IPS-NIHi11 (cell line): ENCODE data around the gene RASA4B.
"Not testable (repeated sequence)": the region's sequence is repeated elsewhere in the genome, so short reads cannot be mapped to it uniquely, and the experiment has no call there.

ENCODE experiments used
- DNase-seq: peaks from one replicate; pipeline ENCODE4 v3.0.0; 2012; ENCODE audit warnings: mixed read lengths, low spot score

RASA4B gene

DNA sequence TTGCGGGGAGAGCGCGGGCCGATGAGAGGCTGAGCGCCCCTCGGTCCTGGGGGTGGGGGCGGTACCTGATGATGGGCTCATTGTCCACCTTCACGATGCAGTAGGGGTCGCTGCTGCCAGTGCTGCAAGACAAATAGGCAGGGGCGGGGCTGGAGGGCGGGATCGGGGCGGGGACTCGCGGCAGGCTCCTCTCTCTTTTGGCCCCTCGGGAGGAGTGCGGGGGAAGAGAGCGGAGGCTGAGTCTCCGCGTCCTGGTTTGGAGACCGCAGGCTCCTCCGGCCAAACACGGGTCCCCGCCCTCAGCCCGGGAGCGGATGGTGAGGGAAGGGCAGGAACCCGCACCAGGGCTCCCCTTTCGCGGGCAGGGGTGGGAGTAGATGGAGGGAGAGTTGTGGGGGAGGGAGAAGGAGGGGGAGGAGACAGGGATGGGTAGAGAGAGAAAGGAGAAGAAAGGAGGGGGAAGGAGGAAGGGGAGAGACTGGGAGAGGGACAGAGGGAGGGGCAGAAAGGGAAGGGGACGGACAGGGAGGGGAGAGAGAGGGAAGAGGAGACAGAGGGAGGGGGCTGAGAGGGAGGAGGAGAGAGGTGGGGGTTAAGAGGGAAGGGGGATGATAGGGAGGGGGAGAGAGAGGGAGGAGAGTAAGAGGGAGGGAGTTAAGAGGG, 5.6 kb downstream of the RASA4B start:
- not testable (repeated sequence) for DNase-seq

DNA sequence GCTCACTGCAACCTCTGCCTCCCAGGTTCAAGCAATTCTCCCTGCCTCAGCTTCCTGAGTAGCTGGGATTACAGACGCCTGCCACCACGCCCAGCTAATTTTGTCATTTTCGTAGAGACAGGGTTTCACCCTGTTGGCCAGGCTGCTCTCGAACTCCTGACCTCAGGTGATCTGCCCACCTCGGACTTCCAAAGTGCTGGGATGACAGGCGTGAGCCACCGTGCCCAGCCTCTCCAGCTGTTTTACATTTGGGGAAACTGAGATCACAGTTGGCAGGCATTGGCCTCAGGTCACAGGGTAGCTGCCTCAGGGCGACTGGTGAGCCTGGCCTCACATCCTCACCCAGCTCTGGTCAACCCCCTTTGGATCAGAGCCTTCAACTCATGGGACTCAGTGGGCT, 7.0 kb downstream of the RASA4B start:
- not testable (repeated sequence) for DNase-seq

DNA sequence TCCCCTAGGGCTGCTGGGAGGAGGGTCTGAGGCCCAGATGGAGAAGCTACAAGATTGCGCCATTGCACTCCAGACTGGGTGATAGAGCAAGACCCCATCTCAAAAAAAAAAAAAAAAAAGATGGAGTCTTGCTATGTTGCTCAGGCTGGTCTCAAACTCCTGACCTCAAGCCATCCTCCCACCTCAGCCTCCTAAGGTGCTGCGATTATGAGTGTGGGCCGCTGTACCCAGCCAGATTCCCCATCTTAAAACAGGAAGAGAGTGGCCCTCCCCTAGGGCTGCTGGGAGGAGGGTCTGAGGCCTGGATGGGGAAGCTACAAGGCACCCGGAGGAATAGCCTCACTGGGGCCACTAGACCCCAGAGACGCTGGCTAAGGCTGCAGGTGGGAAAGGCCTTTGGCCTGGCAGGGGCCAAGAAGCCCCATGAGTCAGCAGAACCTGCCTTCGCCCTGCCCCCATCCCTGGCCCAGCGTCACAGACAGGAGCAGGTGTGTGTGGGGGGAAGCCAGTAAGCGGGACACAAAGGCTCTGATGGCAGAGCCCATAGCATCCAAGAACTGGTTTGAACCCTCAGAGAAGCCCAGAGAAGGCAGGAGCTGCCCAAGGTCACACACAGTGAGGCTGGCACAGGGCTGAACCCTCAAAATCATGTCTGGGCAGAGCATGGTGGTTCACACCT, 10.0 kb downstream of the RASA4B start:
- not testable (repeated sequence) for DNase-seq

DNA sequence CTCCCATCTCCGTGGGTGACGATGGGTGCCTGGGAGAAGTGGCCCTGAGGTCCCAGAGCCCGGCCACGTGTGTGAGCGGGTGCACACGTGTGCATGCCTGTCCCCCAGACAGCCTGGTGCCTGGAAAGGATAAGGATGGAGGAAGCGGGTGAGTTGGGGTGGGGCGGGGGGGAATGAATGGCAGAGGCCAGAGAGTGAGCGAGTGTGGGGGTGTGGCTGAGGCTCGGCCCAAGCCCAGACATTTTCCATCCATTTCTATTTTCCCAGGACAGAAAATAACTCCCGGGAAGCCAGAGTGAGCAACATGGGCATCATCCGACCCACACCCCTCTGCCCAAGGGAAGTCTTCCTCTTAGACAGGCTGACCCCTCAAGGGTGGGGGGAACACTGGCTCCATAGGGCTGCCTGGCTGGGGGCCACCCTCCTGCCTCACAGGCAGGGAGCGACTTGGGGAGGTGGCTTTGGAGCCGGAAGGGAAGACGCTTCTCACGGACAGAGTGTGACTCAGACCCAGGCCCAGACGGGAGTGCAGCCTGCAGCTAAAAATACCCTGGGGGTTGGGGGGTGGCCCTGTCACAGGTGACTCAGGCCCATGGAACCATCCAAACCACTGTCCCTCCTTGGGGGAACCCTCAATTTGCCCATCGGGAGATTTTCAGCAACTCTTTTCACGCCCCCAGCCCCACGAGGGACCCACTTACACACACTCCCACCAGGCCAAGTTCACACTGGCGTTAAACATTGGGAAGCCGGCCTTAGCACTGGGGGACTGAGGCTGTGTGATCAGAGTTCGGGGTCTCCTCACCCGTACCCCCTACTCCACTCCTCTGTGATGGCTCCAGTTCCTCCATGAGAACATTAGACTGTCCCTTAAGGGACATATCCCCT, 12.0 kb downstream of the RASA4B start:
- DNase-seq: not testable (repeated sequence)

DNA sequence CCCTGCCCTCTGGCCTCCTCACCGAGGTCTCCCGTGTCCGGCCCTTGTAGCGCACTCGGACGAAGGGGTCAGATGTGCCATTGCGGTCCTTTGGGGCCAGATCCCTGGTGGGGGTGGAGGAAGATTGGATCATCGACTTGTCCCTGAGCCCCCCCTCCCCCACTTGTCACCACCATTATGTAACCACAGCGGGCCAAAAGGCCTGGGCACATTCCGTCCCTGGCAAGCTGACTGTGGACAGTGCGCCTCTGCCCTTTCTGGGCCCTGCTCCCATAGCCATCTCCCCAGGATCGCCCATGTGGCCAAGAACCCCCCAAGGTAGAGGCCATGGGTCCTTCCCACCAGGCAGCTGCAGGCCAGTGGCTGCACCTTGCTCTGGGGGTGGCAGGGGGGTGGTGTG, 14.4 kb downstream of the RASA4B start:
- DNase-seq: not testable (repeated sequence)

DNA sequence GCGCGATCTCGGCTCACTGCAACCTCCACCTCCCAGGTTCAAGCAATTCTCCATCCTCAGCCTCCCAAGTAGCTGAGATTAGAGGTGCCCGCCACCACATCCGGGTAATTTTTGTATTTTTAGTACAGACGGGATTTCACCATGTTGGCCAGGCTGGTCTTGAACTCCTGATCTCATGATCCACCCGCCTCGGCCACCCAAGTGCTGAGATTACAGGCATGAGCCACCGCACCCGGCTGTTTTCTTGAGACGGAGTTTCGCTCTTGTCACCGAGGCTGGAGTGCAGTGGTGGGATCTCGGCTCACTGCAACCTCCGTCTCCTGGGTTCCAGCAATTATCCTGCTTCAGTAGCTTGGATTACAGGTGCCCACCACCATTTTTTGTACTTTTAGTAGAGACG, 19.3 kb downstream of the RASA4B start:
- not testable (repeated sequence) for DNase-seq

DNA sequence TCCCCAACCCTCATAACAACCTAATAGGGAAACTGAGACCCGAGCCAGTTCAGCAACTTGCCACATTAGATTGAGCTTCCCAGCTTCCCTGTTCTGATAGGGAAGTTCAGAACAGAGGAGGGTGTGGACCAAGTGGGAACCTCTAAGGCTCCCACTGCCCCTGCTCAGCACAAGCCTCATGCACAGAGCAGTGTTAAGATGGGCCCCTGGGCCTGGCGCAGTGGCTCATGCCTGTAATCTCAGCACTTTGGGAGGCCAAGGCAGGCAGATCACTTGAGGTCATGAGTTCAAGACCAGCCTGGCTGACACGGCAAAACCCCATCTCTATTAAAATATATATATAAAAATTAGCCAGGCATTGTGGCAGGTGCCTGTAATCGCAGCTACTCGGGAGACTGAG, 20.3 kb downstream of the RASA4B start:
- DNase-seq: not testable (repeated sequence)

DNA sequence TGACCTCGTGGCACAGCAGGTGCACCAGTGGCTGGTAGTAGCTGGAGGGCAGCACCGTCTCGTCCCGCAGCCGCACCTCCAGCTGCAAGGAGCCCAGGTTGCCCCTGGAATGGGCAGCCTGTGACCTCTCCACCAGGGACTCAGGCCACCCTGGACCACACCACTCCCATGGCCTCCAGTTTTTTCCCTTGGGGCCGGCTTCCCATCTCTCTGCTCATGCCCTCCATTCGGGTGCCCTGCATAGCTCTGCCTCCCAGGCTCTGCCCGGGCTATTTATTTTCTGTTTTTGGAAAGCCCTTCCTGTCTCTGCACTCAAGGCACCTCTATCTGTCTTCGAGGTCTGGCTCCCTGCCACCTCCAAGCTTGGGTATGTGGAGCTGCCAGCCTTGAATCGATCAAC, 20.7 kb downstream of the RASA4B start:
- not testable (repeated sequence) for DNase-seq

DNA sequence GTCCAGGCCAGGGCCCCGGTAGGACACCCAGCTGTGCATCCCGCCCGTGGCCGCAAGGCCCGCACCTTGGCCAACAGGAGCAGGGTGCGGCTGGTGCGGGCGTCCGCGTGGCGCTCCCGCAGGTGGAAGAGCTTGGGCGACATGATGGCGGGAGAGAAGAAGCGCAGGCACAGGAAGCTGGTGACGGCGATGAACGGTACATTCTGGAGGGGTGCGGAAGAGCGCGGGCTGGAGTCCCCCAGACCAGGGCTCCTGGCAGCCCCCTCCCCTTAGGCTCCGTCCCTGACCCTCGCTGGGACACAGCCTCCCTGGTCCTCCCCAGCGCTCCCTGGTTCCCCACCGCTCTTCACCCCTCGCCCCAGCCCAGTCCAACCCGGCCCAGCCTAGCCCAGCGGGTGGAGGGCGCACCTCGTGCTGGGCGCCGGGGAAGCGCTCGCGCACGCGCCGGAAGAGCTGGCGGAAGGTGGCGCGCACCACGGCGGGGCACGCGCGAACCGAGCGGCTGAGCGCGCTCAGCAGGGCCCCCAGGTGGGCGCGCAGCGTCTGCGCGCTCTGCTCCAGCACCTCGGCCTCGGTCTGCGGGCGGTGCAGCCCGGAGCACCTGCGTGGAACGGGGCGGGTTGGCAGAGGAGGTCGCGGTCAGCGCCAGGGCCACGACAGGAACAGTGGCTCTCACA, 23.0 kb downstream of the RASA4B start:
- not testable (repeated sequence) for DNase-seq

DNA sequence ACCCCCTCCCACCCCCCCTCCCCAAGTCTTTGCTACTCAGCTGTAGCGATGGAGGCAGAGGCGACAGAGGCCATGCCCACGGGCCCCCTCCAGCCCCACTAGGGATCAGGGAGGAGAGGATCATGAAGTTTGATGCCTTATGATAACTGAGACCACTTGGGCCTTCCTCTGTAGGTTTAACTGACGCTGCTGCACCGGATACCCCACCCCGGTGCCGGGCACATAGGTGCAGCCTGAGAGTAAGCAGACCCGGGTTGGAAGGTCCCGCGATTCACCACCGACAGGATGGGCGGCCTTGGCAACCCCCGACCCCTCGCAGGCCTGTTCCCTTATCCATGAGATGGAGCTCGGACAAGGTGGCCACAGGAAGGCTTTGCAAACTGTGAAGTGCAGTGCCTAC, 23.6 kb downstream of the RASA4B start:
- not testable (repeated sequence) for DNase-seq

DNA sequence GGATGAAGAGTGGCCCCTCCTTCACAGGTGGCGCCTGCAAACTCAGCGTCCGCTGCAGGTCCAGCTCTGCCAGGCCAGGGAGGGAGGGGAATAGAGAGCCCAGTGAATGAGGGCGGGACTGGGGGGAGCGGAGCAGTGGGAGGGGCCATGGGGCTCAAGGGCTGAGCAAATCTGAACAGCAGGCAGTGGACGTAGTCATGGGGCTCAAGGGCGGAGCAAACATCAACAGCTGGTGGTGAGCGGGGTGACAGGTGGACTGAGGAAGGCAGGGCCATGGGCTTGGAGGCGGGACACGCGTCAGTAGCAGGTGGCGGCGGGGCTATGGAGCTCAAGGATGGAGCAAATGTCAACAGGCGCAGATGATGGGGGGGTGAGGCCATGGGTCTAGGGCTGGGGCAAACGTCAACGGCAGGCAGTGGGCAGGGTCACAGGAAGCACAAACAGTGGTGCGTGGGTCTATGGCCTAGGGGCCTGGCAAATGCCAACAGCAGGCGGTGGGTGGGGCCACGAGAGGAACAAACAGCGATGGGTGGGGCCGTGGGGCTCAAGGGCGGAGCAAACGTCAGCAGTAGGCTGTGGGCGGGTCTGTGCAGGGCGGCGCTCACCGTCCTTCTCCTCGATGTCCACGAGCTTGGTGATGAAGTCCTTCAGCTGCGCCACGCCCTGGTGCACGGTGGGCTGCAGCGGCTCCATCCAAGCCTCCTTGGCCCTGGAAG, 24.2 kb downstream of the RASA4B start:
- not testable (repeated sequence) for DNase-seq

DNA sequence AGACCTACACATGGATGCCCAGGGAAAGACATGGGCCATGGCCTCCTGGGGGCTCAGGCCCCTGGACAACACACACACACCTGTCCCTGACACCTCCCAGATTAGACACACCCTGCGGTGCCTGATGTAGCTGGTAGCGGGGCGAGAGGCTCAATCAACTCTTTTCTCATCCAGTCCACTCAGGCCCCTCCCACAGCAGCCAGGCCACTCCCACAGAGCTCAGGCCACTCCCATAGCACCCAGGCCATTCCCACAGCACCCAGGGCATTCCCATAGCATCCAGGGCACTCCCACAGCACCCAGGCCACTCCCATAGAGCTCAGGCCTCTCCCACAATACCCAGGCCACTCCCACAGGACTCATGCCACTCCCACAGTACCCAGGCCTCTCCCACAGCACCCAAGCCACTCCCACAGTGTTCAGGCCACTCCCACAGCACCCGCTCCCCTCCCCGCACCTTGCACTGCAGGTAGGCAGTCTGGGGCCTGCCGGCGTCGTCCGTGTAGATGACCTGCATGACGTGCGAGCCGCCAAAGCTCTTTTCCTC, 27.0 kb downstream of the RASA4B start:
- not testable (repeated sequence) for DNase-seq

DNA sequence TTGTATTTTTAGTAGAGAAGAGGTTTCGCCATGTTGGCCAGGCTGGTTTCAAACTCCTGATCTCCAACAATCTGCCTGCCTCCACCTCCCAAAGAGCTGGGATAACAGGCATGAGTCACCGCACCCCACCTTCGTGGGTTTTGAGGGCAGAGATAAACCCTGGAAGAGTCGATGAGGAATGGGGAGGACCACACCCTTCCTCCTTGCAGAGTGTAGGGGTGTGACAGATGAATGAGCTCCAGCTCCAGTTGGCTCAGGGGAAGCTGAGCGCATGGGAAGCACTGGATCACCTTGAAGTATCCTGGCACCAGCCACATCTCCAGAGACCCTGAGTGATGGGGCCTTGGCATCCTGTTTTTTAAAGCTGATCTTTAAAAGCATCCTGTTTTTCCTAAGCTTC, 33.3 kb downstream of the RASA4B start:
- DNase-seq: not testable (repeated sequence)

DNA sequence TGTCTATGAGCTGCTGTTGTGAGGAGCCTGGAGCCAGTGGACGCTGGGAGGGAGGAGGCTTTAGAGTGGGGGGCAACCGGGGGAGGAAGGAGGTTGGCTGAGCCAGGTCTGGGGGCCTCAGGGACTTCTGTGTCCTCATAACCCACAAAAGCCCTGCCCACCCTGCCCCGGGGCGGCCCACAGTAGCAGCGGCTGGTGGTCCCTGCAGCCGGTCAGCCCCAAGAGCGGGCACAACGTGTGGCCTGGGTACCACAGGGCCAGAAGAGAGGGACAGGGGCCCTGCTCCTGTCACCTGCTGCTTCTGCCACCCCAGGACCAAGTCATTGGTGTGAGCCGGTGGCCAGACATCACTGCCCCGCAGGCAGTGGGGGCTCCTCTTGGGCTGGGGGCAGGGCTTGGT, 35.6 kb downstream of the RASA4B start:
- not testable (repeated sequence) for DNase-seq

DNA sequence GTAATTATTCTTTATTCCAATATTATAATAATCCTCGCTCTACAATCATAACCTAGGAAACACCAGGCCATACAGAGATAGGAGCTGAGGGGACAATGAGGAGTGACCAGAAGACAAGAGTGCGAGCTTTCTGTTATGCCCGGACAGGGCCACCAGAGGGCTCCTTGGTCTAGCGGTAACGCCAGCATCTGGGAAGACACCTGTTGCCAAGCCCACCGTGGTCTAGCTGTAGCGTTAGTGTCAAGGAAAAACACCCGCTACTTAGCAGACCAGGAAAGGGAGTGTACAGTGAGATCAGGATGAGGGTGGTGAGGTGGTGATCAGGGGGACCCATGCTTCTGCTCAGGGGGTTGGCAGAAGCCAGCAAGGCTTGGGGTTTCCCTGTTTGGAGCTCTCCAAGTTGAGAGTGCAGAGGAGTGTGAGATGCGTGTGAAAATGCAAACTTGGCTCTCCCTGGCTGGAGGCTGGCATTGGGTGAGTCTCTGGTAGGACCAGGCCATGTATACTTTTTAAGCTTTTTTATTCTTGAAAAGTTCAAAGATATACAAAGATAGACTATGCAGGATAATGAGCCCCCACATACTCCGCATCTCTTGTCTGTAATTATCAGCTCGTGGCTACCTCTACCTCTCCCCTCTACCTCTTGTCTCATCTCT, 37.5 kb downstream of the RASA4B start:
- DNase-seq: not testable (repeated sequence)

DNA sequence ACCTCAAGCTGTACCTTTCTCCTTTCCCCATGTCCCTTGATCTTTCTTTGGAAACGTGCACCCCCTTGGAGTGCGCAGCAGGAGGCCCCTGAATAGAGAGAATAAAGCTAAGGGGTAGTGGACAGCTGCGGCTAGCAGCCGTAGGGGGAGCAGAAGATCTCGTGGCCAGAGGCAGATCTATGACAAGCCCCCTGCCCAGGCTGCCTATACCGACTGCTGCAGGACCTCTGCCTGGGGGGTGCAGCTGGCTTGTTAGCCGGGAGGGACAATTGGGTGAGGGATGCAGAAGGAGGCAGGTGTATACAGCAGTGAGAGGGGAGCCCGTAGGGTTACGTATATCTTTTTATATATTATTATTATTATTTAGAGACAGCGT, 38.4 kb downstream of the RASA4B start:
- not testable (repeated sequence) for DNase-seq

DNA sequence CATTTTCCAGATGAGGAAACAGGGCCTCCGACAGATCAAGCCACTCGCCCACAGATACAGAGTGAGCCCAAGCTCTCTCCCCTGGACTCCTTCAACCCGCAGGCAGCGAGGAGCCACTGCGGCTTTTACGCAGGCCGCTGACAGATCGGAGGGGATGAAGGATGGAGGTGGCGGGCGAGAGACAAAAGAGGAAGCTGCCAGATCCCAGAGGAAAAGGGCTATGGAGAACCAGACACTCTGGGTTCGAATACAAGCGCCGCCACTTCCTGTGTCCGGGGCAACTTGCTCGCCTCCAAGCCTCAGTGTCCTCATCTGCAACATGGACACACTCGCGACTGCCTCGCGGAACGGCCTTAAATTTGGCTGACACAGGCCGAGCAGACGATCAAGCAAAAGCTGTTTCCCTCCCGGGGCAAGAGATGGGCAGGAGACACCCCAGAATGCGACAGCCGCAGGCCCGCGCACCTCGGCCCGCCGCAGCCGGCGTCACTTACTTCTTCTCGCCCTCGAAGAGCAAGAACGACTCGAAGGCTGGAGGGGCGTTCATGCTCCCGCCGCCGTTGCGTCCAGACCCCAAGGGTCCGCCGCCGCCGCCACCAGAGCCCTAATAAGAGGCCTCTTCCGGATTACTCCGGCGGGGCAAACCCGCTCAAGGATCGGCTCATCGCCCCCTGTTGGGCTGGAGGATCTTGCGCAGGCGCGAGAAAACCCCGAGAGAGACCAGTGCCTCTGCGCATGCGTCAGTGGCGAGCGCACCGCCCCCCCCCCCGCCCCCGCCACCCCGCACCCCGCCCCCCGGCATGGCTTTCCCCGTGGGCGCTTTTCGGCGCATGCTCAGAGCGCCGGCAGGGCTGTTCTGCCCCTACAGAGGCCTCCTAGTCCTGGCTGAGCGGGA, 39.0 kb downstream of the RASA4B start, which contains the start of gene POLR2J:
Gene POLR2J (minus strand): TSS at position 609 of the 895 bp plus-strand sequence. CDS start 62 bp downstream, at position 547.
- not testable (repeated sequence) for DNase-seq

DNA sequence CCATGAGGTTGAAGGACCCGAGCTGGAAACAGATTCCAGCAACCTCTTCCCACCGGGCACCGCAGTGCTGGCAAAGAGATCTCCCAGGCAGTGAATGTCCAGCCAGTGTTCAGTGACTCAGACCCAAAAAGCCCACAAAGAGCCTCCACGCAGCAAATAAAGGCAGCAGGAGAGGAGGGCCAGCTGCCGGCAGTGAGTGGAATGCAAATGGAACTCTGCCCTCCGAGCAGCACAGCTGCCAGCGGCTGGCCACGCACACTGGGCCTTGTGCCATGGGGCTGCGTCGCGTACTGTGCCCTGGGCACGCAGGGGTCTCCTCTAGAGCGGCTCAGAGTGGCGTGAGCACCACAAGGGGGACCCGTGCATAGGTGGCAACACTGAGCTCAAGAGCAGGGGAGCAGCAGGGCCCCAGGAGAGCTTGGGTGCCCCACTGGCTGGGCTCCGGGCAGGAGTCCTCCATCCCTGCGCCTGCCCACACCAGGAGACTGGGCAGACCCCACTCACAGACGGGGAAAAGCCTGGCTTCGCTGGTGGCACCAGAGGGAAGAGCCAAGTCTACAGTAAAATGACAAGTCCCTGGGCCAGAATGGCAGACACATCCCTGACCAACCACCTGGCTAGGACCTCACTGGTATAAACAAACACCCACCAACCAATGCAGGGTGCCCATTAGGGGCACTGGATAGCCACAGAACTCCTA, 42.7 kb downstream of the RASA4B start:
- DNase-seq: not testable (repeated sequence)

DNA sequence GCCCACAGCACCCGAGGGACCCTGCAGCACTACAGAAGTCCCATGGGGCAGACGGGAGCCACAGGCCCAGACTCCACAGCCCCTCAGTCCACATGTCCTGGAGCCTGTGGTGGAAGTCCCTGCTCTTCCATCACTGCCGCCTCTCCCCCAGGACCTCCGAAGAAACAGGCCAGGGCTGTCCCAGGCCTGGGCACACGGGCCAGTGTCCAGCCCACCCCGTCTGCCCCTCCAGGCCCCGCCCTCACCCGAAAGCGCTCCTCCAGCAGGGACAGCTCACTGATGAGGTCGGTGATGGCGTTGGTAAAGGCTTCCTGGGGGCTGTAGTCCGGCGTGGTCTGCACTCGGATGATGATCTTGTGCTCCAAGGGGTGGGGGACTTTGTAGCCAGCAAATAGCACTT, 43.5 kb downstream of the RASA4B start:
- DNase-seq: not testable (repeated sequence)
